Thoracic aorta (tissue), 2 donors: Measurements from ENCODE around the gene FAM83C. TPM values are rescaled to one million over a fixed set of nuclear protein-coding genes. Genes with fewer than 3 reads are reported as not detected.

ENCODE experiments used
- ATAC-seq: fragments of 150-250 bp; one replicate; pipeline ENCODE4 v1.8.0; 2017; ENCODE audit warnings: low read depth; ENCODE audit not compliant: insufficient number of reproducible peaks, low FRiP score
- DNase-seq: peaks from one replicate; pipeline ENCODE4 v3.0.0-alpha.2; 2020; ENCODE audit warnings: low spot score
- H3K27ac ChIP-seq, 2 donors: fragments of 200-600 bp; sonication (generic); 1 replicate in 1 of 2; 2 replicates in 1 of 2; pipeline ENCODE4 v1.5.1; 2016; ENCODE audit warnings: mild to moderate bottlenecking in 2 of 2, moderate library complexity in 2 of 2
- H3K27me3 ChIP-seq: fragments of 200-600 bp; sonication (generic); replicated peaks from 2 replicates; pipeline ENCODE4 v1.6.0; 2016; ENCODE audit warnings: mild to moderate bottlenecking; ENCODE audit not compliant: insufficient read depth
- H3K36me3 ChIP-seq: fragments of 200-600 bp; sonication (generic); one replicate; pipeline ENCODE4 v1.5.1; 2016
- H3K4me1 ChIP-seq, 2 donors: fragments of 200-600 bp; sonication (generic); 1 replicate in 1 of 2; 2 replicates in 1 of 2; pipeline versions ENCODE4 v1.5.1 to v1.6.0; 2016; ENCODE audit warnings: low read depth in 2 of 2, mild to moderate bottlenecking in 1 of 2; ENCODE audit not compliant: control insufficient read depth in 1 of 2
- H3K4me3 ChIP-seq: fragments of 200-600 bp; sonication (generic); 2 replicates; pipeline ENCODE4 v1.5.1; 2016; ENCODE audit warnings: mild to moderate bottlenecking
- H3K9me3 ChIP-seq: fragments of 200-600 bp; sonication (generic); 2 replicates; pipeline ENCODE4 v1.5.1; 2016
- CTCF ChIP-seq: fragments of 200-600 bp; sonication (generic); IDR thresholded peaks from one replicate; pipeline ENCODE4 v1.5.1; 2019; ENCODE audit warnings: antibody characterized with exemption
- total RNA-seq, 2 donors: library from RNA; depleted of rRNA; stranded (reverse); fragments of >200 nt; gene quantifications; one replicate each; pipeline versions ENCODE4 v1.1.0 to v1.2.3, GENCODE V29; 2016

Gene FAM83C
- total RNA-seq, 2 donors from 2014 or later, result not detected

GRCh38 chr20:35286077-35286898, 5.9 kb downstream of the FAM83C start:
- no peak for TF ChIP-seq CTCF
- ATAC-seq, result no peak
- DNase-seq, result no peak

GRCh38 chr20:35285806-35286076, 6.5 kb downstream of the FAM83C start:
- Histone ChIP-seq H3K9me3 (no peaks in the 10 kb centered on the region), H3K4me3 (no peak overlapping the region), H3K27me3 (no peaks in the 10 kb centered on the region), H3K4me1 (peaks cover 10 to 16% of the 10 kb centered on the region in 2 donors), H3K27ac (no peak overlapping the region), H3K36me3 (no peaks in the 10 kb centered on the region)
- ATAC-seq, result no peak
- no peak for DNase-seq
- no peak for TF ChIP-seq CTCF

More at GRCh38 chr20:35286077-35286898, 5.9 kb downstream of the FAM83C start:
- Histone ChIP-seq H3K4me1 (peaks cover 10 to 16% of the 10 kb centered on the region in 2 donors), H3K36me3 (no peaks in the 10 kb centered on the region), H3K27ac (no peak overlapping the region), H3K27me3 (no peaks in the 10 kb centered on the region), H3K9me3 (no peaks in the 10 kb centered on the region), H3K4me3 (no peak overlapping the region)

GRCh38 chr20:35284992-35285805, 7.0 kb downstream of the FAM83C start:
- no peaks in the 10 kb centered on the region for H3K9me3 ChIP-seq
- peak overlapping the region; percentile 51 to 71 for H3K27ac ChIP-seq
- DNase-seq (no peak), ATAC-seq (no peak)
- H3K4me1 ChIP-seq, result peaks cover 10 to 16% of the 10 kb centered on the region in 2 donors
- no peaks in the 10 kb centered on the region for H3K27me3 ChIP-seq
- H3K36me3 ChIP-seq, result peaks cover under 1% of the 10 kb centered on the region
- peak overlapping the region; percentile 84 for H3K4me3 ChIP-seq
- no peak for TF ChIP-seq CTCF

GRCh38 chr20:35284267-35284991, 7.8 kb downstream of the FAM83C start, which contains the start of gene EIF6:
Gene EIF6 (minus strand): TSS chr20:35284772. CDS start chr20:35284487, 285 bp downstream.
- Histone ChIP-seq H3K4me1 (peaks cover 10 to 16% of the 10 kb centered on the region in 2 donors), H3K36me3 (peaks cover 7% of the 10 kb centered on the region), H3K4me3 (peak within 1 kb of the TSS; percentile 84), H3K27me3 (no peaks in the 10 kb centered on the region), H3K9me3 (no peaks in the 10 kb centered on the region), H3K27ac (peak within 1 kb of the TSS; percentile 51 to 71)
- ATAC-seq (peak; percentile 74), DNase-seq (peak; percentile 56)
- TF ChIP-seq CTCF, result no peak
